ENCODE results near the gene KIF1A.

- TF ChIP-seq POLR2A (IDR thresholded peaks at IDR 0.05) (no peak), POLR2AphosphoS5 (IDR thresholded peaks at IDR 0.05) (peak; percentile 63), CTCF (IDR thresholded peaks at IDR 0.05) (no peak)
These were observed 134.1 kb downstream of the KIF1A start for GRCh38 chr2:240685771-240686371.
